T-helper 9 cell (primary cell): ENCODE measurements around the gene HSBP1L1.

Experiments used
- DNase-seq: peaks from one replicate; pipeline ENCODE4 v3.0.0-alpha.2; 2020

The HSBP1L1 gene

DNA sequence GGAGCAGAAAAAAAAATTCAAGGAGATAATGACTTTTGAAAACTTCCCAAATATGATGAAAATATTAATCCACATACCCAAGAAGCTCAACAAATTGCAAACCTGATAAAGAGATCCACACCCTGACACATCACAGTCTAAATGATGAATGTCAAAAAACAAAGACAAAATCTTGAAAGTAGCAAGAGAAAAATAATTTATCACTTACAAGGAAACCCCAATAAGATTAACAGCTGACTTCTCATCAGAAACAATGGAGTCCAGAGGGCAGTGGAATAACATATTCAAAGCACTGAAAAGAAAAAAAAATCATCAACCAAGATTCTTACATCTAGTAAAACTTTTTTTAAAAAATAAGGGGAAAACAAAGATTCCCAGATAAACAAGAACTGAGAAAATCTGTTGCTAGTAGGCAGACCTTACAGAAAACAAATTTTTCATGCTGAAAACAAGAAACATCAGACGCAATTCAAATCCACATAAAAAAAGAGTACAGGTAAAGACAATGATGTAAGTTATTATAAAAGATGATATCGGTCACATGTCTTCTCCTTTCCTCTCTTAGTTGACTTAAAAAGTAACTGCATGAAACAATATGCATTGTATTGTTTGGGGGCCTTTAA, 34.3 kb upstream of the HSBP1L1 start:
- no peak for DNase-seq

DNA sequence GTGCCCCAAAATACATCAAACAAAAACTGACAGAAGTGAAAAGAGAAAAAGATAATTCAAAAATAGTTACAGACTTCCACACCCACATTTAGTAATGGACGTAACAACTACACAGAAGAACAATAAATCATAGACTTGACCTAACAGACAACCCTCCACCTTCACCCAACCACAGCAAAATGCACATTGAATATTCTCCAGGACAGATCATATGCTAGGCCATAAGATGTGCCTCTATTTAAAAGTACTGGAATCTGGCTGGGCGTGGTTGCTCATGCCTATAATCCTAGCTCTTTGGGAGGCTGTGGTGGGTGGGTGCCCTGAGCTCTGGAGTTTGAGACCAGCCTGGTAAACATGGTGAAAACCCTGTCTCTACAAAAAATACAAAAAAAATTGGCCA, 33.0 kb upstream of the HSBP1L1 start:
- no peak for DNase-seq

DNA sequence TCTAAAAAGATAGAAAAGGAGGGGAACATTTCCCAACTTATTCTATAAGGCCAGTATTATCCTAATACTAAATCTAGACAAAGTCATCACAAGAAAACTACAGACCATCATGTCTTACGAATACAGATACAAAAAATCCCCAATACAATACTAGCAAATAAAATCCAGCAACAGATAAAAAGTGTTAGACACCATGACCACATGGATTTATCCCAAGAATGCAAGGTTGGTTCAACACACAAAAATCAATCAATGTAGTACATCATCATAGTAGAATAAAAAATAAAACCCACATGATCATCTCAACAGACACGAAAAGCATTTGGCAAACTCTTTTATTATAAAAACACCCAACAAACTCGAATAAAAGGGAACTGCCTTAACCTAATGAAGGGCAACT, 31.5 kb upstream of the HSBP1L1 start:
- DNase-seq = no peak

DNA sequence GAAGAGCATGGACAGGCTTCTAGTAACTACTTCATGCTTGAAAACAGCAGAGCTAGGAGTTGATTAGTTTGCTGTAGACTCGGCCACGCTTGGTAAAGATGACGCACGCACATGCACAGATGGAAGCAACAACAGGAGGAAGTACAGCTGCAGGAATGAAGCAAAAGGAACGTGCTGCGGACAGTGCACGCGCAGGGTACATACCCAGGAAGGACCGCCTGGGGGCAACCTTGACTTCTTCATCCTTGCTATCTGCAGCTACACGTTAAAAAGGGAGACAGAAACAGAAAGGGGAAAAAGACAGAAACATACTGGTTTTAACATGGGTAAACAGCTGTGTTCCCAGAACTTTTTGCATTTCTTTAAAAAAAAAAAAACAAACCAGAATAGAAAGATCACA, 30.7 kb upstream of the HSBP1L1 start:
- DNase-seq = no peak

DNA sequence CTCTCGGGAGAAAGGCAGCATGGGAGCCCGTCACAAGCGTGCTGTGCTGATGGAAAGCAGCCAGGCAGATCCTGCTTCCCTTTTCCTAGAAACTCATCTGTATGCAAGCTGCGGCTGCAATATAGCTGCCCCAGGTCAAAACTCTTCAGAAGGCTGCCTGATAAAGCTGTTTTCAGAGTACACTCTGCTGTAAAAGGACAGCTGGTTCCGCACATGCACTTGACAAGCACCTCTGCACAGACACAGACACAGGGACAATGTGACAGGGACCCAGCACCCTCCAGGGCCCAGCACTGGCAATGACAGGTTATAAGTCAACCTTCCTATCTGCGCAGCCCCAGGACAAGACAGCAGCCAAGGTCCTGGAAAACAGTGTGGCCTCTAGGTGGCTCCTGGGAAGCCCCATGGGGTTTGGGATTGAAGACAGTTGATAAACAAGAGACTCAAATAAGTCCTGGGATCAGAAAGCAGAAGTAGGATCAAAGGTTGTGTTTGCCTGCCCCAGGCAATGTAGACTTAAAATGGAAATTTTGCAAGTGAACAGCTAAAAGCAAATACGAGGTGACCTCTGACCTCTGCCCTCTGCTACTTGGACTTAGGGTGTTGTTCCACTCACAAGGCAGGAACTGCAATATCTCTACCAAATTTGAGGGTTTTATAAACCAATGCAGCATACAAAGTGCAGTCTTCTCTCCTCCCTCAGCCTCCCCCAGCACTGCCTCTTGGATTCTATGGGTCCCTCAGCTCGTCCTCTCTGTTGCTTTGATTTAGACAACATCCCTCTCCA, 29.9 kb upstream of the HSBP1L1 start:
- DNase-seq = no peak

DNA sequence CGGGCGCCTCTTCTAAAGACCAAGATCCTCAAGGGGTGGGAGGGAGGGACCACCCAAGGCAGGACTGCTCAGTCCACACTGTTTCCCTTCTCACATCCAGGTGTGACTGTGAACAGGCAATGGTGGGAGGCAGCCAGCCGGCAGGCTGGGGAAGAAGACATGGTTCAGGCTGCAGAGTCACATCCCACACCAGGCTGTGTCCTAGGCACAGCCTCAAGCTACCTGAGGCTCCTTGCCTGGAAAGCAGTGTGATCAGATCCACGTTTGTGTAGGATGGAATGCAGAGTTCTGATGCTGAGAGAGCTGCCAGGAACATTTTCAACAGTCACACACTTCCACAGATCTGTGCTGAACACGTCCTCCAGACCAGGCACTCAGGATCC, 29.4 kb upstream of the HSBP1L1 start:
- no peak for DNase-seq

DNA sequence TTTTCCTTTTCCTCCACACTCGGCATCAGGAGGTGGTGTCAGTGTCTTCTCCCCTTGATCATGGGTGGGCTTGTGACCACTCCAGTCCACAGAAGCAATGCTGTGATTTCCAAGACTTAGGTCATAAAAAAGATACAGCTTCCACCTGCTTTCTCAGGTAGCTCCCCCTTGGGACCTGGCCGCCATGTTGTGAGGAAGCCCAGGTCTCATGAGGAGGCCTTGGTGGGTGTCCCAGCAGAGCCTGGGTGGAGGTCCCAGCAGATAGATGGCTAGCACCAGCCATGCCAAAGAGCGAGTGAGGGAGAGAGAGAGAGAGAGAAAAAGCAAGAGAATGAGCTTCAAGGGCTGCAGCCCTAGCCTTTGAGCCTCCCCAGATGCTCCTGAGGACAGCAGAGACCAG, 28.9 kb upstream of the HSBP1L1 start:
- no peak for DNase-seq

DNA sequence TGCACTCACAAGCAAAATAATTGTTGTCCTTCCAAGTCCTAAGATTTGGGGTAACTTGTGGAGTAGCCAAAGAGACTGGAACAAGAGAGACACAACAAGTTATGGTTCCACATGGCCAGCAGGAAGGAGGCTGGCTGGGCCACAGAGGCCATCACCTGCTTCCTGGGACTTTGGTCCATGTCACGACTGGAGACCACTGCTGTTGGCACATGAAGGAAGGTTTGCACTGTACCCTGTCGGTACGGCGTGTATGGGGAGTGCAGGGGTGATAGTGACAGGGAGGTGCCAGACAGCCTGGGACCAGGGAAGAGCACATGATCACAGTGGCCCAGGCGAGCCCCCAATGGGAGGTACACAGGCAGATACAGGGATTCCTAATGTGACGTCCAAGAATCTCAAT, 28.5 kb upstream of the HSBP1L1 start:
- DNase-seq = no peak

DNA sequence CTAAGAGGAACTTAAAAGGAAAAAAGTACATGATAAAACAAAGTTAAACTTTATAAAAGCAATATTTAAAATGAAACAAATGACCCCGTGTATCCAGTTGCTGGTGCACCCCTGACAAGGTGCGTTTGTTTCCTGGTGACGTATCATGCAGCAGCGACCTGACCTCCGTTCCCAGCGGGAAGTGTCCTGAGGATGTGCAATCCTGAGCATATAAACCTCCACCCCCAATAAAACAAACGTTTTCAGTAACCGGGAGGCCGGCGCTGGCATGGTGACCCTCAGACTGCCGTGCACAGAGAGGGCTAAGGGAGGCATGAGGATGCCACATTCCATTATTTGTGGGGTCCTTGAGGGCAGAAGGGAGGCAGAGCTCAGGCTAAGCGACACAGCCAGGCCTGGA, 27.8 kb upstream of the HSBP1L1 start:
- no peak for DNase-seq

DNA sequence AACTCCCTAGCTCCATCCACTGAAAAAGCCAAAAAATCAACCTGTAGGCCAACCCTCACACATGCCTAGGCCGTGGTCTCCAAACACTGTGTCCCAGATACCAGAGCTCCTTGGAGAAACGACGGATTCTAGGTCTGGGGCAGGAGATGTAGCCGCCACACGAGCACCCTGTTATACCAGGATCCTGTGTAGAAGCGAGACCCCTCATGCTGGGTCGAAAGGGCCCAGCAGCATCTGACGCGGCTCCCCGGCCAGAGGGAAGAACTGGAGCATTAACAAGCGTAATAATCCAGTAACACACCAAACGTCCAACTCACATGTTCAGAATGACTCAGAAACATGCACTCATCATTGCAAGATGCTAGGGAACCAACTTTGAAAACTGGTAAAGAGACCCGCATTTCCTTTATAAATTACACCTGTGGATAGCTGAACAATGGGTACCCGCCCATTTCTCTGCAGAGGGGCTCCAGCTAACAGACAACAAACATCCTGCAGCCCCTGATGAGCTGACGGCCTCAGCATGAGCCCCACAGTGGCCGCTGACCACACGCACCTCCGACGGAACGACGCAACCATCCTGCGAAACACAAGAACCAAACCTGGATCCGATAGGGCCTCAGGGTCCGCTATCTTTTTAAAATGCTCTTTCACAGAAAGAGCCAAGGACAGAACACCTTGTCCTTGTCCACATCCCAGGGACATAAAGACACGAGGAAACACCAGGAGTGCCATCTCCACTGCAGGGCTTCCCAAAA, 27.2 kb upstream of the HSBP1L1 start:
- DNase-seq = no peak

DNA sequence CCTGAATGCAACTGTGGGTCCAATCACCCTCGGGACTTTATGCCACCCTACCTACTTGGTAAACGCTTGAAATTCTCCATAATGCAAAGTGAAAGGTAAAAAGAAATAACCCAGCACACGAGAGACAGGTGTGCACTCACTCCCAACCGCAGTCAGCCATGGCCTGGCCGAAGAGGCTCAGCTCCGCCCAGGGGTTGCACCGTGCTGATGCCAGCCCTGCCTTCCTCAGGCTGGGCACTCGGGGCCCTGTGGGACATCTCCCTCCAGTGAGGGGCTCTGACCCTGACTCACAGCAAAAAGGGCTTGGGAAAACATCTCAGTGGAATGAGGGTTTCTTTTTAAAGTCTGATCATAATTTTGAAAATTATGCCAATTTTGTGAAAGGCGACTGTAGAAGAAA, 26.2 kb upstream of the HSBP1L1 start:
- no peak for DNase-seq

DNA sequence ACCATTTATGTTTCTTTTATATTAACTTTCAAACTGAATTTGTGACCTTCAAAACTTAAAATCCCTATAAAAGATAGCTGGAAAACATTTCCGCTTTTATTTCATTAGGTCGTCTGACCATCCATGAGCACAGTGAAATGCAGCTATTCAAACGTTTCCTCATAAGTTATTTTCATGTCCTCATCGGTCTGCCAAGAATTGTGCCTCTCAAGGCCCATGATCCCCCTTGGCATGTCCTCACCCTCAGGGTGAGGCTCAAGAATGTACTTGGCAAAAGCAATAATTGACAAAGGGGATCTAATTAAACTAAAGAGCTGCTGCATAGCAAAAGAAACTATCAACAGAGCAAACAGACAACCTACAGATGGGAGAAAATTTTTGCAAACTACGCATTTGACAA, 25.3 kb upstream of the HSBP1L1 start:
- no peak for DNase-seq

DNA sequence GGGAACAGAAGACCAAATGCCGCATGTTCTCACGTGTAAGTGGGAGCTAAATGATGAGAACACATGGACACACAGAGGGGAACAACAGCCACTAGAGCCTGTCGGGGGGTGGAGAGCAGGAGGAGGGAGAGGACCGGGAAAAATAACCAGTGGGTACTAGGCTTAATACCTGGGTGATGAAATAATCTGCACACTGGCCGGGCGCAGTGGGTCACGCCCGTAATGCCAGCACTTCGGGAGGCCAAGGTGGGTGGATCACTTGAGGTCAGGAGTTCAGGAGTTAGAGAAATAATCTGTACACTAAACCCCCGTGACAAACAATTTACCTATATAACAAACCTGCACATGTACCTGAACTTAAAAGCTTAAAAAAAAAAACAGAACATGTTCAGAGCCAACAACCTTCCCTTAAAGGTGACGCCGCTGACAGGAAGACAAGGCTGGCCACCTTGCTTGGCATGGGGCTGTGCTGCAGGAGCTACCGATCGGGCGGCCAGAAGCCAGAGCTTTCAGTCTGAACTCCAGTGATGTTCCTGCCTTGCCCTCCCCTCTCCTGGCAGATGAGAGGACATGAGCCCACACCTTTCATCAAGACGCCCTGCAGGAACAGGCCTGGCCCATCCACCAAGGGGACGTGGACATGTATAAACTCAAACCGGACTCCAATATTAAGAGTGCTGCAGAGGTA, 24.2 kb upstream of the HSBP1L1 start:
- DNase-seq = no peak

DNA sequence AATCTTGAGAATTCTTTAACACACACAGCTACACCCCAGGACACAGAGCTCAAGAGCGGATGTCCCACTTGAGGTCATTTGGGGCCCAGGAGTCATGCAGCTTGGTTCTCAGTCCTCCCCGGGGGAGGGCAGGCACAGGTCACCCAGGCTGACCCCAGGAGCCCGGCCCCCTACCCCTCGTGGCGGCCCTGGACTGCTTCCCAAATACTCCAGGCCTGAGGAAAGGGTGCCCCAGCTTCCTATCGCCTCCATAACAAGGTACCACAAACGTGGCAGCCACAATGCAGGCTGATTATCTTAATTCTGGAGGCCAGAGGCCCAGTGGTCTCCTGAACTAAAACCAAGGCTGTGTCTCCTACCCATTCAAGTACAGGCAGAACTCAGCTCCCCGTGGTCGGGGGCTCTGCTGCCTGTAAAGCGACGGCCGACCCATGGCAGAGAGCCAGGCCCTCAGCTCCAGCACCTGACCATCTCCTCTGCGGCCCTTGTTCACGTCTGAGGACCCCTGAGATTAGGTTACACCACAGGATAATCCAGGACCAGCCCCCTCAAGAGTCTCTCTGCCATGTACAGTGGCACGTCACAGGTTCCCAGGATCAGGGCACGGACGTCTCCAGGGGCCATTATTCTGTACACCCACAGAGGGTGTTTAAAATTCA, 23.5 kb upstream of the HSBP1L1 start:
- DNase-seq = no peak

DNA sequence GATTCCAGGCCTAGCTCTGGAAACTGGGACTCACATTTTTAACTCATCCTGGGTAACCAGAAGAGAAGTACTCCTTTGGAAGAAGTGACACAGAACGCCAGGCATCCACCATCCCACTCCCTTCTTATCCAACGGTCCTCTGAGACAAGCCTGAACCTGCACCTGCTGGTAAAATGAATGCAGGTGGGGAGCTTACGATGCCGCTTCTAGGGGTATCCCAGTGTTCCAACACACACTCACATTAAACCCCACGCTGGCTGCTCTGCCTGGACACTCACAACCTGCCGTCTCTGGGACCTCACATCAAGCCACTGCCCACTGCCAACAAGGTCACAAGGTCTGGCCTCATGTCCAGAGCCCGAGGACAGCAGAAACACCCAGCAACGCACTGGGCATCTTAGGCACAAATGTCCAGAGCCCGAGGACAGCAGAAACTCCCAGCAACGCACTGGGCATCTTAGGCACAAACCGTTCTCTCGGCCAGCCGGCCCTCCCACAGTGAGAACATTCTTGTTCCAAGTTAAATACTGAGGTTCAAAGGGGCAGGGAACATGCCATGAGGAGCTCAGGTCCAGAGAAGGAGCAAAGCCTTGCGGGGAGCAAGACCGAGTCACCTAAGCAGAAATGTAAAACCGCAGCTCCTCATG, 22.8 kb upstream of the HSBP1L1 start:
- no peak for DNase-seq

DNA sequence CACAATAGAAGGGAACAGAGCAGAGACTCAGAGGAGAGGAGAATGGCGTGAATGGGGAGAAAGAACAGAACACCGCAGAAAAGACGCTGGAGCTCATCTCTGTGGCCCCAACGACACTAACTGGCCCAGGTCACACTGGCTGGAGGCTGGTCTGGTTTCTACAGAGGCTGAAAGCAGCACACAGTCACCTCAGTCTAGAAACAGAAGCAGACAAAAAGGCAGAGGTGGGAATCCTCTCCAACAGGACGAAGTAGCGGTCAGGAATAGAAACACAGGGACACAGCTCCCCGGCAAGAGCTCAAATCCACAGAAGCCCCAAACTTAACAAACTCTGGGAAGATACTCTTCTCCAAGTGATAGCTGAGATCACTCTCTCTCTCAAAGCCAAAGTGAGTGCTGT, 22.2 kb upstream of the HSBP1L1 start:
- no peak for DNase-seq

DNA sequence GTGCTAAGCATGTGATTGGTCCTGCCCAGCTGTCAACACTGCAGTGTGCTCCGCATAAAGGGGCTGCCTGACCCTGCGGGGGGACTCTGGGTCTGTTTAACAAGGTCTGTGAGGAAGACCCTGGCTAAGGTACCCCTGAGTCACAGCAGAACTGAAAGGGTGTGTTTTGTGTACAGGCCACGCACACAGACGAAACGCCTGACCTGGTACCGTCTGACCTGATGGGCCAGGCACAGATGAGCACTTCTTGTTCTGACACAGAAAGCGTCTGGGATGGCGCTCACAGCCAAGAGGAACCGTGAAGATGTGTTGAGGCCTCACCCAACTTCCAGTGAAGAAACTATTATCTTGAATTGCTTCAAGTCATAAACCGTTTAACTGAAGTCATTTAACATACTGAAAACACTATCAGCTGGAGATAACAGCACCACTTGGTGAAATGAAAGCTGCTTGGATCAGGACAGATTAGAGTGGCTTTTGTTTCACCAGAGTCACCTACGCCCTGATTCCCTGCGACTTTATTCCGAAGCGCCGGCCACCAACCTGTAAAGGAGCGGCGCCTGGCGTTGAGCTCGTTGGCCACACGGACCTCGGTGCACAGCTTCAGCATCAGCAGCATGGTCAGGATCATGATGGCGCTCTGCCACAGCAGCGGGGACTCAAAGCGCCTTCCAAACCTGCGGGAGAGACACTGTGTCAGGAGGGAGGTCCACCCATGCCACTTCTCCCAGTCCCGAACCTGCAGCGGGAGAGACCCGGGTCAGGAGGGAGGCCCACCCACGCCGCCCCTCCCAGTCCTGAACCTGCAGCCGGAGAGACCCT, 21.4 kb upstream of the HSBP1L1 start:
- no peak for DNase-seq

DNA sequence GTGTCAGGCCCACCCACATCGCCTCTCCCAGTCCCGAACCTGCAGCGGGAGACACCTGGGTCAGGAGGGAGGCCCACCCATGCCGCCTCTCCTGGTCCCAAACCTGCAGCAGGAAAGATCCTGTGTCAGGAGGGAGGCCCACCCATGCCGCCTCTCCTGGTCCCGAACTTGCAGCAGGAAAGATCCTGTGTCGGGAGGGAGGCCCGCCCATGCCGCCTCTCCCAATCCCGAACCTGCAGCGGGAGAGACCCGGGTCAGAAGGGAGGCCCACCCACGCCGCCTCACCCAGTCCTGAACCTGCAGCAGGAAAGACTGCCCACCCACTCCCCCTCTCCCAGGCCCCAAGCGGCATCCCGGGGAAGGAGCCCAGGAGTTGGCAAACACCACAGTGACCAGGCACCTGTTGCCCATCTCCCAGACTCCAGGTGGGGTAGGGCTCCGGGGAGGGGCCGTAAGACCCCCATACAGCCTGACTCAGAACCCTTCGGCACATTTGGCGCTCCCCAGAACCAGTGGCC, 20.8 kb upstream of the HSBP1L1 start:
- no peak for DNase-seq

DNA sequence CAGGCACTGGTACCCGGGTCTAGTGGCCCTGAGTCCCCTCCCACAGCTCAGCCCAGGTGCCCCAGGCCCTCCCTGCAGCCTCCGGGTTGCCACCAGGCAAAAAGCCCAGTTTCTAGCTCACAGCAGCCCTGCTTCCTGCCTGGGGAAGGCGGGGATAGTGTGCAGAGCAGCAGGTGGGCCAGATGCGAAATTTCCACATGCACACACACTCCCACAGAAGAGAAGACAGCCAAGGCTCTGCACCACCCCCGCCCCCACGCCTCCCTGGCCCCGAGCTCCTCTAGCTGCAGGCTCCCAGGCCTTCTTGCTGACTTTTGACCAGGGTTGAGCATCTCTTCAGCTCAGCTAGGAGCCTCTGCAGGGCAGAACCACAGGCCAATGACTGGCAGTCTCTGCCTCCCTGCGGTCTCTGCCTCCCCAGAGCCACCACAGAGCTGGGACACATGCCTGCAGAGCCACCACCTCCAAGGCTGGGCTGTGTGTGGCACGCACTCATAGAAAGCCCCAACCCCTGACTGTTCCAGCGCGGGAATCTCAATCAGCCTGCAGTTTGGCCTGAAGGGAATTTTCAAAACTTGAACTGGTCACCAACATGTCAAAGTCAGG, 20.2 kb upstream of the HSBP1L1 start:
- no peak for DNase-seq

DNA sequence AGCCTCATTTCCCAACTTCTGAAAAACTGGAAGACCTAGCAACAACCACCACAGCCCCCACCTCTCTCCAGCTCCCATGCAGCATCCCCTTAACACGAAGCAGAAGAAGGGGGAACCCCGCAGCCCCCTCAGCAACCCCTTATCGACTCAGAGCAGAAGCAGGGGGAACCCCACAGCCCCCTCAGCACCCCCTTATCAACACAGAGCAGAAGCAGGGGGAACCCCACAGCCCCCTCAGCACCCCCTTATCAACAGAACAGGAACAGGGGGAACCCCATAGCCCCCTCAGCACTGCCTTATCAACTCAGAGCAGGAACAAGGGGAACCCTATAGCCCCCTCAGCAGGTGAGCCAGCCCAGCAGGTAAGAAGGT, 19.7 kb upstream of the HSBP1L1 start:
- no peak for DNase-seq
